HG03378 (cell line): ENCODE measurements around the gene DKK1.
"Not testable (repeated sequence)": the region's sequence is repeated elsewhere in the genome, so short reads cannot be mapped to it uniquely, and the experiment has no call there.

Experiments used
- ATAC-seq: cut with Tn5 transposase; IDR thresholded peaks from one replicate; pipeline ENCODE4 v1.9.1; 2021; ENCODE audit warnings: mild to moderate bottlenecking, moderate library complexity; ENCODE audit not compliant: unreplicated experiment

The DKK1 gene

DNA sequence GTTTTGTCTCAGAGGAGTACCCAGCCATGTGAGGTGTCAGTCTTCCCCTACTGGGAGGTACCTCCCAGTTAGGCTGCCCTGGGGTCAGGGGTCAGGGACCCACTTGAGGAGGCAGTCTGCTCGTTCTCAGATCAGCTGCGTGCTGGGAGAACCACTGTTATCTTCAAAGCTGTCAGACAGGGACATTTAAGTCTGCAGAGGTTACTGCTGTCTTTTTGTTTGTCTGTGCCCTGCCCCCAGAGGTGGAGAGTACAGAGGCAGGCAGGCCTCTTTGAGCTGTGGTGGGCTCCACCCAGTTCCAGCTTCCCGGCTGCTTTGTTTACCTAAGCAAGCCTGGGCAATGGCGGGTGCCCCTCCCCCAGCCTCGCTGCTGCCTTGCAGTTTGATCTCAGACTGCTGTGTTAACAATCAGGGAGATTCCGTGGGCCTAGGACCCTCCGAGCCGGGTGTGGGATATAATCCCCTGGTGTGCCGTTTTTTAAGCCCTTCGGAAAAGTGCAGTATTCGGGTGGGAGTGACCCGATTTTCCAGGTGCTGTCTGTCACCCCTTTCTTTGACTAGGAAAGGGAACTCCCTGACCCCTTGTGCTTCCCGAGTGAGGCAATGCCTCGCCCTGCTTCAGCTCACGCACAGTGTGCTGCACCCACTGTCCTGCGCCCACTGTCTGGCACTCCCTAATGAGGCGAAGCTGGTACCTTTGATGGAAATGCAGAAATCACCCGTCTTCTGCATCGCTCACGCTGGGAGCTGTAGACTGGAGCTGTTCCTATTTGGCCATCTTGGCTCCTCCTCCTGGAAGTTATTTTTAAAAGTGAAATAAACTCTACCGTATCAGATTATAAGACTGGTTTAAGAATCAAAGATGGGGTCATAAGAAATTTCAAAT, 51.7 kb downstream of the DKK1 start:
- not testable (repeated sequence) for ATAC-seq
